Endothelial cell of umbilical vein (primary cell): Measurements from ENCODE around the gene ANKEF1.

ENCODE experiments used
- CTCF ChIP-seq, 2 donors: IDR thresholded peaks; 1 replicate in 1 of 2; 2 replicates in 1 of 2; pipeline ENCODE4 v1.5.1; 2011; ENCODE audit warnings: low read length in 2 of 2, mild to moderate bottlenecking in 2 of 2, moderate library complexity in 2 of 2, control low read depth in 1 of 2, inconsistent platforms in 1 of 2, low read depth in 1 of 2; ENCODE audit not compliant: insufficient read depth in 1 of 2; ENCODE audit errors: extremely low read depth in 1 of 2
- EZH2 ChIP-seq: IDR thresholded peaks from 2 replicates; pipeline ENCODE4 v1.6.1; 2012; ENCODE audit warnings: borderline replicate concordance, low read depth, mild to moderate bottlenecking, moderate library complexity, low read length, inconsistent platforms; ENCODE audit not compliant: severe bottlenecking
- POLR2A ChIP-seq: IDR thresholded peaks from 2 replicates; pipeline ENCODE4 v1.6.1; 2012; ENCODE audit warnings: low read depth, mild to moderate bottlenecking, control low read depth, low read length
- POLR2AphosphoS5 ChIP-seq: IDR thresholded peaks from 2 replicates; pipeline ENCODE4 v1.6.1; 2012; ENCODE audit warnings: low read depth, mild to moderate bottlenecking, control low read depth, low read length, moderate library complexity; ENCODE audit not compliant: insufficient read depth

GRCh38 chr20:10047427-10047826 is 12.6 kb downstream of the ANKEF1 start:
- TF ChIP-seq CTCF (IDR thresholded peaks at IDR 0.05; ENCODE audit: extremely low read depth in 1 of 2, insufficient read depth in 1 of 2, low read depth in 1 of 2, low read length in 2 of 2) (peak; percentile 12 to 28), POLR2A (no peak), POLR2AphosphoS5 (no peak), EZH2 (no peak)
